ENCODE measurements around the gene SIRT6. TPM values are rescaled to one million over a fixed set of nuclear protein-coding genes. Genes with fewer than 3 reads are reported as not detected.
A peak's percentile ranks its signal among the peaks of the same experiment; 100 is the strongest.
"Not testable (repeated sequence)": the region's sequence is repeated elsewhere in the genome, so short reads cannot be mapped to it uniquely, and the experiment has no call there.

The SIRT6 gene
- total RNA-seq, 1 experiment from 2014 or later: 28.1 TPM

GRCh38 chr19:4182084-4182810 lies at the start of gene SIRT6, which contains the start of gene ANKRD24 (continued):
- TF ChIP-seq ARID4B (CRISPR knock-in tag; IDR thresholded peaks at IDR 0.05; ENCODE audit: borderline replicate concordance) (peak; percentile 57; the same call in 1 of the 2 replicates), PREB (CRISPR knock-in tag; IDR thresholded peaks at IDR 0.05; ENCODE audit: borderline replicate concordance) (no peak), FOXK1 (CRISPR knock-in tag; IDR thresholded peaks at IDR 0.05) (peak; percentile 77; the same call in 1 of the 2 replicates), TEAD1 (CRISPR knock-in tag; IDR thresholded peaks at IDR 0.05) (peak; percentile 38; the same call in 1 of the 2 replicates), JUN (CRISPR knock-in tag; IDR thresholded peaks at IDR 0.05) (no peak), ZNF281 (CRISPR knock-in tag; IDR thresholded peaks at IDR 0.05) (no peak), NR2C2 (CRISPR knock-in tag; IDR thresholded peaks at IDR 0.05) (no peak), HMGXB4 (CRISPR knock-in tag; IDR thresholded peaks at IDR 0.05) (peak; percentile 79)

- H3K4me3 Mint-ChIP-seq; H3K36me3 Mint-ChIP-seq; H3K27me3 Mint-ChIP-seq (ENCODE audit: low read depth); H3K4me1 Mint-ChIP-seq; DNase-seq (ENCODE audit: low spot score); H3K9me3 Mint-ChIP-seq; ATAC-seq; H3K27ac Mint-ChIP-seq: not testable (repeated sequence)
- CTCF ChIA-PET: interaction anchor here (0.6 to 2.2 kb wide), 12 partner anchors 10 to 293 kb away, joined by 3 to 14 read pairs (median 4); partner anchors contain the start of gene FSD1
- POLR2A ChIA-PET: interaction anchor here (0.6 kb wide), 2 partner anchors 31 to 247 kb away, joined by 3 to 7 read pairs; no protein-coding TSS in a partner anchor
Observed at GRCh38 chr19:4232139-4232538, 49.8 kb upstream of the SIRT6 start.

- H3K4me1 Mint-ChIP-seq; H3K36me3 Mint-ChIP-seq; H3K9me3 Mint-ChIP-seq; ATAC-seq; H3K27ac Mint-ChIP-seq; H3K27me3 Mint-ChIP-seq (ENCODE audit: low read depth); DNase-seq (ENCODE audit: low spot score); H3K4me3 Mint-ChIP-seq: not testable (repeated sequence)
- peak; percentile 76 for TF ChIP-seq ZNF121 (CRISPR knock-in tag; IDR thresholded peaks at IDR 0.05)
- POLR2A ChIA-PET: interaction anchor here (0.6 kb wide), 1 partner anchor 246 kb away, joined by 3 read pairs; no protein-coding TSS in a partner anchor
- CTCF ChIA-PET: interaction anchor here (0.8 to 2.9 kb wide), 3 partner anchors 31 to 112 kb away, joined by 6 to 10 read pairs (median 8); partner anchors contain the start of gene MPND
Observed at GRCh38 chr19:4231521-4231920, 49.2 kb upstream of the SIRT6 start.

GRCh38 chr19:4230237-4230636 lies 47.9 kb upstream of the SIRT6 start:
- CTCF ChIA-PET: interaction anchor here (0.9 to 2.9 kb wide), 5 partner anchors 9 to 561 kb away, joined by 3 to 10 read pairs (median 3); partner anchors contain the start of gene FEM1A
- H3K27ac Mint-ChIP-seq; H3K9me3 Mint-ChIP-seq; DNase-seq (ENCODE audit: low spot score); H3K27me3 Mint-ChIP-seq (ENCODE audit: low read depth); POLR2A ChIA-PET; H3K4me1 Mint-ChIP-seq; H3K36me3 Mint-ChIP-seq; ATAC-seq; H3K4me3 Mint-ChIP-seq: not testable (repeated sequence)

Data from WTC11 (cell line).